Choroid plexus epithelial cell (primary cell): Measurements from ENCODE around the gene SNX14.

Source experiments
- DNase-seq: peaks from one replicate; pipeline ENCODE4 v3.0.0-alpha.2; 2010; ENCODE audit warnings: low read depth
- H3K4me3 ChIP-seq: 2 replicates; pipeline ENCODE4 v1.5.1; 2011; ENCODE audit warnings: low read depth, mild to moderate bottlenecking, control low read depth, low read length, moderate library complexity
- TF ChIP-seq, protein P1 (sequence below): conservative IDR thresholded peaks from 2 replicates; pipeline ENCODE4 v1.5.1; 2011; ENCODE audit warnings: low read depth, mild to moderate bottlenecking, control low read depth, inconsistent platforms, low read length, moderate library complexity

The SNX14 gene

DNA sequence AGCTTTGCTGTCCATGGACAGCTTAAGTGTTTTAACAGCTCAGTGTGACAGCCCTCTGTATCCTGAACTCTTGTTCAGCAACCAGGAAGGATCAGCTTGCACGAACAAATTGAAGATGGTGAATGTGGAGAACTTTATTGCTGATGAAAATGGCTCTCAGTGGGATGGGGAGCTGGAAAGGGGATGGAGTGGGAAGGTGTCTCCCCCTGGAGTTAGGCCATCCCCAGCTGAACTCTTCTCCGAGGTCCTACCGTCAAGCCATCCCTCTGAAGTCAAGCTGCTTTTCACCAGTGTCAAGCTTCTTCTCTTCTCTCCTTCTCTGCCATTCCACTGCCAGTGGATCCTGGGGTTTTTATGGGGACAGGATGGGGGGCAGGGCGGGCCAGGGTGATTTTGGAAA, 117.1 kb downstream of the SNX14 start:
- H3K4me3 ChIP-seq: no peak overlapping the region
- TF ChIP-seq, protein P1, sequence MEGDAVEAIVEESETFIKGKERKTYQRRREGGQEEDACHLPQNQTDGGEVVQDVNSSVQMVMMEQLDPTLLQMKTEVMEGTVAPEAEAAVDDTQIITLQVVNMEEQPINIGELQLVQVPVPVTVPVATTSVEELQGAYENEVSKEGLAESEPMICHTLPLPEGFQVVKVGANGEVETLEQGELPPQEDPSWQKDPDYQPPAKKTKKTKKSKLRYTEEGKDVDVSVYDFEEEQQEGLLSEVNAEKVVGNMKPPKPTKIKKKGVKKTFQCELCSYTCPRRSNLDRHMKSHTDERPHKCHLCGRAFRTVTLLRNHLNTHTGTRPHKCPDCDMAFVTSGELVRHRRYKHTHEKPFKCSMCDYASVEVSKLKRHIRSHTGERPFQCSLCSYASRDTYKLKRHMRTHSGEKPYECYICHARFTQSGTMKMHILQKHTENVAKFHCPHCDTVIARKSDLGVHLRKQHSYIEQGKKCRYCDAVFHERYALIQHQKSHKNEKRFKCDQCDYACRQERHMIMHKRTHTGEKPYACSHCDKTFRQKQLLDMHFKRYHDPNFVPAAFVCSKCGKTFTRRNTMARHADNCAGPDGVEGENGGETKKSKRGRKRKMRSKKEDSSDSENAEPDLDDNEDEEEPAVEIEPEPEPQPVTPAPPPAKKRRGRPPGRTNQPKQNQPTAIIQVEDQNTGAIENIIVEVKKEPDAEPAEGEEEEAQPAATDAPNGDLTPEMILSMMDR: peak; percentile 11
- no peak for DNase-seq

DNA sequence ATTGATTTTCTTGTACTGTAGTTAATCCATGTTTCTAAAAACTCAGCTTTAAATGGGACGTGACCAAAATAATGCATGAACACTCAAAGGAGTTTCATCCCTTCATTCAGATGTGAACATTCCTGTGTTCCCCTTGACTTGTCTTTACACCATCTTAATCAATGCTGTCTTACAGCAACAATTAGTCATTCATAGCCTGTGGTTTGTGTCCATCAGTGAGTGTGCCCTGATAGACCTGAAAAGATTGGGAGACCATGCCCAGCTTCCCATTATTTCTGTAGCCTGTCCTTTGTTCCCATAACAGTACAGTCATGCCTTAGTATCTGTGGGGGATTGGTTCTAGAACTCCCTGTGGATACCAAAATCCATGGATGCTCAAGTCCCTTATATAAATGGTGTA, 119.9 kb downstream of the SNX14 start:
- no peak overlapping the region for H3K4me3 ChIP-seq
- DNase-seq: no peak
- TF ChIP-seq, protein P1: no peak

DNA sequence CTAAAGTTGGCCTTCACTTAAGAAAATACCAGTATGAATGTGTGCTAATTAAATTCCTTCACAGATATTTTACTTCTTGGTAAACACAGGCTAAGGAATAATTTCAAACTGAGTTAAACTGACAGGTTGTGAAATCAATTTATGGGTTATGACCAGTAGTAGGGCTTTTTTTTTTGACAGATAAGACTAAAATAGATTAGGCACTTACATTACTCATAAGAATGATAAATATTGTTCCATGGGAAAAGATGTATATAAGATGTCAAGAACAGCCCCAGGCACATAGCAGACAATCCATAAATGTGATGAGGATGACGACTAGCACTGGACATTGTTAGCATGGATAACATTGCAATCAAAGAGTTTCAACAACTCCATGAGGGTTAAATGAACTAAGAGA, 120.9 kb downstream of the SNX14 start:
- no peak overlapping the region for H3K4me3 ChIP-seq
- TF ChIP-seq, protein P1: no peak
- DNase-seq: peak; percentile 56

DNA sequence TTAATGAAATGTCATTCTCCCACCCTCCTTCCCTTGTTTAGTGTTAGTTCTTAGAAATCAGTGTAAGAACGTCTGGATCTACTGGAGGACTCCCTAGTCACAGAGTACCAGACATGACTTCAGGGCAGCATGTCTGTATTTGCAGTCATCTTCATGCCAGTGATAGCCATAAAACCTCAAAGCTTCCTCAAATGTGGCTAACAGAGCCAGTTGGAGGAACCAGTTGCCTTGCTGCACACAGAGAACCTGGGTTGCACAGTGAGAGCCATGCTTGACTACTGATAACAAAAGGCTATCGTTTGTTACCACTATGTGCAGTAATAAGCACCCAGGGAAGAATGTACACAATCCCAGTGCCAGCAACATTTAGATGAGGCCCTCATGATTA, 123.6 kb downstream of the SNX14 start:
- no peak overlapping the region for H3K4me3 ChIP-seq
- no peak for DNase-seq
- TF ChIP-seq, protein P1: no peak

DNA sequence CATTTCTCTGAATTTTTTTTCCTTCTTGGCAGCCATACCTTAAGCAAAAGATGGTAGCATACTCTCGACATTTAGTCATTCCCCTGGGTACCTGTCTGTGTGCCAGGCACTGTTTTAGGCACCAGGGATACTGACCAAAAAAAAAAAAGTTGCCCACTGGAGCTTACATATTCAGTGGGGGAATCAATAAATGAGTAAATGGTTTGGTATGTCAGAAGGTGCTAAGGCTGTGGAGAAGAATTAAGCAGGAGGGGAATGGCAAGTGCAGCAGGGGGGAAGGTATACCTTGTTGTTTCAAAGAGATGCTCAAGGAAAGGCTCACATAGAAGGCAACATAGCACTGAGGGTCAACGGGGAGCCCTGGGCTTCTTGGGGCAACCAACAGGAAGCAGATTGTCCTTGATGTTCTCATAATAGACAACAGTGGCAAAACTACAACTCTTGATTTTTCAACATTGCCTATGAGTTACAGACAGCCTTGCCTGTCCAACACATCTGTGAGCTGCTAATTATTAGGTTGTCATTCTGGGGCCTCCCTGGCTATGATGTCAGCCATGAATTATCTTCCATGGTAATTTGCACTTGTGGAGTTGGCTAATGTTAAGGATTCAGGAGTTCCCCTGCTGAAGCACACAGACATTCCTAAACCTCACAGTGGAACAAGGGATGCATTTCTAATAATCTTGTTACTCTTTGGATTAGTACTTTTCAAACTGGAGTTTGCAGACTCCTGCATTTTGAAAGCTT, 124.2 kb downstream of the SNX14 start:
- no peak overlapping the region for H3K4me3 ChIP-seq
- no peak for DNase-seq
- TF ChIP-seq, protein P1: no peak

DNA sequence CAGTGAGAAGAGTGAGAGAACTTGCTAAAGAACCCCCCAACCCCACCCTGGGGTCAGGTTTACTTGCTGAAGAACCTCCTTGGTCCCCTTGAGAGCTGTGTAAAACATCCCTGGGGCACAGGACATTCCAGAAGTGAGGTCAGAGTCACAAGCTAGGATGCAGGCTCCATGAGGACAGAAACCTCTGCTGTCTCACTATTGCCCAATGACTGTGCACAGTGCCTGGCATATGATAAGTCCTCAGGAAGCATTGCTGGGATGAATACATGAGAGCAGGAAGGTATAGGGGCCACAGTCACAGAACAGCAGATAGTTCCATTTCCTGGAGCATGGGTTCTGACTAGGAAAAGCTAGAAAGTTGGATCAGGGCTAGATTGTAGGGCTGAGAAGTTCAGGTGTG, 125.3 kb downstream of the SNX14 start:
- TF ChIP-seq, protein P1: no peak
- no peak overlapping the region for H3K4me3 ChIP-seq
- peak; percentile 50 for DNase-seq

DNA sequence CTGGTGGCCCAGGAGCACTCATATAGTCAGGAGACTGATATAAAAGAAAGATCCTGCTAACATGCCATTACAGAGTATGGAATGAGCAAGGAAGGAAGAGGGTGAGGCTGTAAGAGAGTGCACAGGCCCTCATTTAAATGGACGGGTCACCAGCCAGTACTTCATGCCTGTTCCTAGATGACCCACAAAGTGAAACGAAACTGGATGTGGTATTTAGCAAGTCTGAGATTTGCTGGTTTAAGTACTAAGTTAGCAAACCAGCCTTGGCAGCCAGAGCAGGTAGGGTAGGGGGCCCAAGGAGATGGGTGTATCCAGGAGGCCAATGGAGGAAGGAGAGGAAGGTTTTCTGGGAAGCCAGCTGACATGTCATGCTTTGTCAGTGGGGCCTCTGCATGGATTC, 127.9 kb downstream of the SNX14 start:
- H3K4me3 ChIP-seq: no peak overlapping the region
- TF ChIP-seq, protein P1: no peak
- DNase-seq: no peak
